Measurements from ENCODE around the gene SV2B. TPM values are rescaled to one million over a fixed set of nuclear protein-coding genes. Genes with fewer than 3 reads are reported as not detected.

SV2B gene
- total RNA-seq, 1 experiment from 2014 or later, result 3.9 TPM

DNA sequence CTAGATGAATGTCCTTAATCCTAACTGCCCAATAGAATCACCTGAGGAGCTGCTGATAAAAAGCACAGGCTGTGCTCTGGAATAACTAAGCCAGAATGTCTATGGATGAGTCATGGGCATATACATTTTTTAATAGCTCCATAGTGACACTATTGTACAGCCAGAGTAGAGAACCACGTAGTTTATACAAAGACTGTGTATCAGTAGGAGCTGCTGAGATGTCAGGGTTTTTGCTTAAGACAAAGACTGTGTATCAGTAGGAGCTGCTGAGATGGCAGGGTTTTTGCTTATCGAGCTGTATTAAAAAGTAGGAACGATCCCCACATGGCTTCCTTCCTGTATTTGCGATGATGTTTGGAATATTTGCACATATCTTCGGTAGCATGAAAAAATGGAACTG lies 137.4 kb downstream of the SV2B start:
- H3K36me3 ChIP-seq (ENCODE audit: insufficient read depth, low read length, poor library complexity, severe bottlenecking), result no peaks in the 10 kb centered on the region

DNA sequence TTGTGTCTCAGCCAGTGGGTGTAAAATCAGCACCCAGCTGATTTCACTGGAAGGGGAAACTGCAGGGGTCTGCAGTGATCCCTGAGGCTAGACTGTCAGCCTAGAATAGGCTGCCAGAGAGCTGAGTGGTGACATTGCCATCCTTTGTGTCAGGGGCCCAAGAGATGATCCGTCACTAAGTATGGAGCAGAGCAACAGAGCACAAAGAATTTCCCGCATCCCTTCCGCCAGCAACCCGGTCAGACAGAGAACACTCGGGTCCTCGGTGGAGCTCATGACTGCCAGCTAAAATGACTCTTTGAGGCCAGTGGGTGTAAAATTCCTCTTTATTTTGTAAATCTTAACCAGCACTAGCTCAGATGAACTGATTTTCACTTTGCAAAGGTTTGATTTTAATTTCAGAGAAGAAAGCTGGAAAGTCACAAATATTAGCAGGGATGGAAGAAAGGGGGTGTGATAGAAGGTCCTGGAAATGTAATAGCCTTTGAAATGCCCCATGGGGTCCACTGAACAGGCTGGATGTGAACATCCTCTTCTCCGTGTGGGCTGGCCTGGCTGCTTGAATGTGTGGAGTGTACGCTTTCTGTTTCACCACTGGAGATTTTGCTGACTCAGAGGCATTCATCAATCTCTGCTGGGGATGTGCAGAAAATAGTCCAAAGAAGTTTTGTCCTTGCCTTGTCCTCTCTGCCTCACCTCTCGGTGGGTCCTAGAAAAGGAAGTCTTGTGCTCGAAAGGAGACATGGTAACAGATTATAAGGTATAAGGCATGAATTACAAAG lies 138.8 kb downstream of the SV2B start:
- POLR2A ChIA-PET (ENCODE audit: low non-redundant PET), result no interaction called here
- CTCF ChIA-PET, result interaction anchor here (1.4 kb wide), 1 partner anchor 9 kb away, joined by 3 read pairs; no protein-coding TSS in a partner anchor

More for the DNA sequence above, 137.4 kb downstream of the SV2B start:
- H3K4me1 ChIP-seq (ENCODE audit: insufficient read depth, low read length, poor library complexity, severe bottlenecking), result no peaks in the 10 kb centered on the region
- no peak for DNase-seq (ENCODE audit: low spot score)
- peaks cover 10% of the 10 kb centered on the region for H3K27me3 ChIP-seq (replicated peaks; ENCODE audit: insufficient read depth, low read depth, low read length, poor library complexity)
- intact Hi-C loops (cut with micrococcal nuclease; ENCODE audit: unreplicated experiment), result no loop called here
- no peak overlapping the region for H3K4me3 ChIP-seq (ENCODE audit: low read depth, low read length, poor library complexity, severe bottlenecking)
- BruUV-seq (replicated peaks), result no TSS peak
- H3K27ac ChIP-seq (ENCODE audit: low read depth, low read length, poor library complexity, severe bottlenecking), result no peak overlapping the region
- H3K9me3 ChIP-seq (ENCODE audit: low read depth, low read length, poor library complexity, severe bottlenecking), result no peaks in the 10 kb centered on the region
- POLR2A ChIA-PET (ENCODE audit: low non-redundant PET), result no interaction called here
- CTCF ChIA-PET, result interaction anchor here (1.4 kb wide), 1 partner anchor 10 kb away, joined by 3 read pairs; no protein-coding TSS in a partner anchor
- no peak for TF ChIP-seq EZH2 (IDR thresholded peaks at IDR 0.05; ENCODE audit: borderline replicate concordance, low read depth, low read length, poor library complexity, severe bottlenecking)
- TF ChIP-seq, protein P1, sequence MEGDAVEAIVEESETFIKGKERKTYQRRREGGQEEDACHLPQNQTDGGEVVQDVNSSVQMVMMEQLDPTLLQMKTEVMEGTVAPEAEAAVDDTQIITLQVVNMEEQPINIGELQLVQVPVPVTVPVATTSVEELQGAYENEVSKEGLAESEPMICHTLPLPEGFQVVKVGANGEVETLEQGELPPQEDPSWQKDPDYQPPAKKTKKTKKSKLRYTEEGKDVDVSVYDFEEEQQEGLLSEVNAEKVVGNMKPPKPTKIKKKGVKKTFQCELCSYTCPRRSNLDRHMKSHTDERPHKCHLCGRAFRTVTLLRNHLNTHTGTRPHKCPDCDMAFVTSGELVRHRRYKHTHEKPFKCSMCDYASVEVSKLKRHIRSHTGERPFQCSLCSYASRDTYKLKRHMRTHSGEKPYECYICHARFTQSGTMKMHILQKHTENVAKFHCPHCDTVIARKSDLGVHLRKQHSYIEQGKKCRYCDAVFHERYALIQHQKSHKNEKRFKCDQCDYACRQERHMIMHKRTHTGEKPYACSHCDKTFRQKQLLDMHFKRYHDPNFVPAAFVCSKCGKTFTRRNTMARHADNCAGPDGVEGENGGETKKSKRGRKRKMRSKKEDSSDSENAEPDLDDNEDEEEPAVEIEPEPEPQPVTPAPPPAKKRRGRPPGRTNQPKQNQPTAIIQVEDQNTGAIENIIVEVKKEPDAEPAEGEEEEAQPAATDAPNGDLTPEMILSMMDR (conservative IDR thresholded peaks at IDR 0.05; ENCODE audit: low read depth, low read length), result no peak

DNA sequence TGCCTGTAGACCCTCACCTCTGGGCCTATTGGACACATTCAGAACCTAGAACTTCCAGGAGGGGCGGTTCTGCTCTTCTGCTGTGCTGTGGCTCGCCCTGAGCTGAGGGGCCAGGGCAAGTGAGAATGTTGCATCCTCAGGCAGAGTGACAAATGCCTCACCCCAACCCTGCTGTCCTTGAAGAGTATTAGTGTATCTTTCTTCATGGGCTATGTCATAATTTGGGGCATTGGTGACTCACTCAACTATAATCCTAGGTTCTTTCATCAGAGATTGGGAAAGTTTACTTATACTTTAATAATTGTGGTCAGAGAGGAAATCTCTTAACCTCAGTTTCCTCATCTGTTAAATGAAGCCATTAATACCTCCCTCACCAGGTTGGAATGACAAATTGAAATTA lies 143.8 kb downstream of the SV2B start:
- TF ChIP-seq, protein P1 (conservative IDR thresholded peaks at IDR 0.05; ENCODE audit: low read depth, low read length), result no peak
- TF ChIP-seq EZH2 (IDR thresholded peaks at IDR 0.05; ENCODE audit: borderline replicate concordance, low read depth, low read length, poor library complexity, severe bottlenecking), result no peak
- Histone ChIP-seq H3K27me3 (replicated peaks; ENCODE audit: insufficient read depth, low read depth, low read length, poor library complexity) (peaks cover 10% of the 10 kb centered on the region), H3K36me3 (ENCODE audit: insufficient read depth, low read length, poor library complexity, severe bottlenecking) (no peaks in the 10 kb centered on the region), H3K4me1 (ENCODE audit: insufficient read depth, low read length, poor library complexity, severe bottlenecking) (no peaks in the 10 kb centered on the region), H3K9me3 (ENCODE audit: low read depth, low read length, poor library complexity, severe bottlenecking) (no peaks in the 10 kb centered on the region), H3K4me3 (ENCODE audit: low read depth, low read length, poor library complexity, severe bottlenecking) (no peak overlapping the region), H3K27ac (ENCODE audit: low read depth, low read length, poor library complexity, severe bottlenecking) (no peak overlapping the region)
- ChIA-PET CTCF (no interaction called here), POLR2A (ENCODE audit: low non-redundant PET) (no interaction called here)
- BruUV-seq (replicated peaks), result no TSS peak
- intact Hi-C loops (cut with micrococcal nuclease; ENCODE audit: unreplicated experiment), result no loop called here
- no peak for DNase-seq (ENCODE audit: low spot score)

More for the DNA sequence above, 138.8 kb downstream of the SV2B start:
- no peaks in the 10 kb centered on the region for H3K36me3 ChIP-seq (ENCODE audit: insufficient read depth, low read length, poor library complexity, severe bottlenecking)
- H3K4me3 ChIP-seq (ENCODE audit: low read depth, low read length, poor library complexity, severe bottlenecking), result no peak overlapping the region
- intact Hi-C loops (cut with micrococcal nuclease; ENCODE audit: unreplicated experiment), result no loop called here
- no peaks in the 10 kb centered on the region for H3K9me3 ChIP-seq (ENCODE audit: low read depth, low read length, poor library complexity, severe bottlenecking)
- no peak for DNase-seq (ENCODE audit: low spot score)
- no peak for TF ChIP-seq EZH2 (IDR thresholded peaks at IDR 0.05; ENCODE audit: borderline replicate concordance, low read depth, low read length, poor library complexity, severe bottlenecking)
- TF ChIP-seq, protein P1 (conservative IDR thresholded peaks at IDR 0.05; ENCODE audit: low read depth, low read length), result no peak
- H3K4me1 ChIP-seq (ENCODE audit: insufficient read depth, low read length, poor library complexity, severe bottlenecking), result no peaks in the 10 kb centered on the region
- BruUV-seq (replicated peaks), result no TSS peak
- H3K27me3 ChIP-seq (replicated peaks; ENCODE audit: insufficient read depth, low read depth, low read length, poor library complexity), result peaks cover 10% of the 10 kb centered on the region
- H3K27ac ChIP-seq (ENCODE audit: low read depth, low read length, poor library complexity, severe bottlenecking), result no peak overlapping the region

All from A673 (cell line).